HCT116 (cell line): Measurements from ENCODE around the gene IDUA.

ENCODE experiments used
- ATF3 ChIP-seq: IDR thresholded peaks from 2 replicates; pipeline ENCODE4 v1.6.1; 2012
- CBX3 ChIP-seq: IDR thresholded peaks from 2 replicates; pipeline ENCODE4 v1.6.1; 2012; ENCODE audit warnings: low read depth
- CTCF ChIP-seq, 3 experiments: fragments of 200-600 bp in 1 of 3; sonication (generic) in 1 of 3; IDR thresholded peaks in 2 of 3; conservative IDR thresholded peaks in 1 of 3; 2 replicates each; pipeline ENCODE4 v1.5.1; 2012 to 2017; ENCODE audit warnings: low read depth in 2 of 3, low read length in 2 of 3, antibody characterized with exemption in 1 of 3, borderline replicate concordance in 1 of 3, control low read depth in 1 of 3, mild to moderate bottlenecking in 1 of 3, mixed read lengths in 1 of 3, mixed run types in 1 of 3, moderate library complexity in 1 of 3; ENCODE audit not compliant: insufficient read depth in 1 of 3
- EGR1 ChIP-seq: IDR thresholded peaks from 2 replicates; pipeline ENCODE4 v1.6.1; 2012; ENCODE audit warnings: low read depth
- EZH2 ChIP-seq: fragments of 200-600 bp; sonication (generic); IDR thresholded peaks from 2 replicates; pipeline ENCODE4 v1.6.1; 2017; ENCODE audit warnings: antibody characterized with exemption, mixed run types
- POLR2A ChIP-seq: IDR thresholded peaks from 2 replicates; pipeline ENCODE4 v1.7.0; 2011; ENCODE audit warnings: borderline replicate concordance; ENCODE audit not compliant: insufficient read depth, insufficient read length; ENCODE audit errors: extremely low read depth
- POLR2AphosphoS5 ChIP-seq: IDR thresholded peaks from 2 replicates; pipeline ENCODE4 v1.6.1; 2011; ENCODE audit warnings: mild to moderate bottlenecking, low read depth, low read length, moderate library complexity
- RAD21 ChIP-seq: IDR thresholded peaks from 2 replicates; pipeline ENCODE4 v1.6.1; 2012; ENCODE audit warnings: low read depth, mild to moderate bottlenecking
- REST ChIP-seq: IDR thresholded peaks from 2 replicates; pipeline ENCODE4 v1.6.1; 2012; ENCODE audit warnings: low read depth
- TCF7L2 ChIP-seq: IDR thresholded peaks from 2 replicates; pipeline ENCODE4 v1.7.0; 2011; ENCODE audit warnings: borderline replicate concordance, inconsistent platforms; ENCODE audit not compliant: insufficient read depth, insufficient read length; ENCODE audit errors: extremely low read depth
- YY1 ChIP-seq: IDR thresholded peaks from 2 replicates; pipeline ENCODE4 v1.6.1; 2011; ENCODE audit warnings: low read length, low read depth, moderate library complexity, mild to moderate bottlenecking; ENCODE audit not compliant: insufficient replicate concordance; ENCODE audit errors: extremely low read depth
- TF ChIP-seq, protein P1 (sequence below): IDR thresholded peaks from 2 replicates; pipeline ENCODE4 v1.6.1; 2012

DNA sequence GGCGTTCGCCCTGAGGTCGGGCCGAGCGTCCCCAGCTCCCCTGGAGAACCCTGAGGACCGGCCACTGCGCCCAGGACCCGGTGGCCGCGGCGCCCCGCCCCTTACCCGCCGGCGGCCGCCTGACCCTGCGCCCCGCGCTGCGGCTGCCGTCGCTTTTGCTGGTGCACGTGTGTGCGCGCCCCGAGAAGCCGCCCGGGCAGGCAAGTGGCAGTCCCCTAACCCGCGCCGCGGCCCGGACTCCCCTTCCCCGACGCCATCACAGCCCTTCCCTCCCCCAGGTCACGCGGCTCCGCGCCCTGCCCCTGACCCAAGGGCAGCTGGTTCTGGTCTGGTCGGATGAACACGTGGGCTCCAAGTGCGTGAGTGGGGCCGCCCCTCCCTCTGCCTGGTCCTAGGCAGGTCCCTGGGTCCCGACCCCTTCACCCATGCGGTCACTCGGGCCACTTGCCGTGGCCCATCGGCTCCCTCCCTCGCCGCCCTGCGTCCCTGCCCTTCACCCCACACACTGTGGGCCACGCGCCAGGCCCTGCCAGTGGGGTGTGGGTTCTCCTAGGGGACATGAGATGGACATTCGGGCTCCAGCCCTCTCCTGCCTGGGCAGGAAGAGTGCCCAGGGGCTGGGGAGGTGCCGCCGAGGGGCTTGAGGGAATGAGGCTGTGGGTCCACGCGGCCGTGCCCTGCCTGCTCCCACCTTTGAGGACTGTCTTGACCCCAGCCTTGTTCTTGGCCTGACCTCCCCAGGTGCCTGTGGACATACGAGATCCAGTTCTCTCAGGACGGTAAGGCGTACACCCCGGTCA lies 16.6 kb downstream of the IDUA start:
- no peak for TF ChIP-seq CTCF (IDR thresholded peaks at IDR 0.05 in 2 of 3, conservative IDR thresholded peaks at IDR 0.05 in 1 of 3; ENCODE audit: borderline replicate concordance in 1 of 3, insufficient read depth in 1 of 3, low read depth in 2 of 3, low read length in 2 of 3)
- no peak for TF ChIP-seq ATF3
- no peak for TF ChIP-seq REST
- no peak for TF ChIP-seq POLR2A
- no peak for TF ChIP-seq EGR1
- TF ChIP-seq POLR2AphosphoS5, result no peak
- no peak for TF ChIP-seq RAD21
- TF ChIP-seq CBX3, result no peak
- no peak for TF ChIP-seq EZH2
- no peak for TF ChIP-seq TCF7L2
- TF ChIP-seq, protein P1, sequence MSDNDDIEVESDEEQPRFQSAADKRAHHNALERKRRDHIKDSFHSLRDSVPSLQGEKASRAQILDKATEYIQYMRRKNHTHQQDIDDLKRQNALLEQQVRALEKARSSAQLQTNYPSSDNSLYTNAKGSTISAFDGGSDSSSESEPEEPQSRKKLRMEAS, result no peak
- no peak for TF ChIP-seq YY1
